ENCODE data around the gene SPATA19. TPM values are rescaled to one million over a fixed set of nuclear protein-coding genes. Genes with fewer than 3 reads are reported as not detected.

Gene SPATA19
- total and polyA plus RNA-seq, 2 experiments from 2014 or later: not detected

- Histone ChIP-seq H4K20me1 (replicated peaks; ENCODE audit: insufficient read depth) (no peaks in the 10 kb centered on the region), H3K4me3 (no peak overlapping the region), H3K36me3 (ENCODE audit: insufficient read depth) (no peaks in the 10 kb centered on the region), H3F3A (replicated peaks; ENCODE audit: low read depth) (no peaks in the 10 kb centered on the region), H3K4me1 (ENCODE audit: insufficient read depth) (no peaks in the 10 kb centered on the region), H3K27me3 (ENCODE audit: insufficient read depth) (no peaks in the 10 kb centered on the region), H3K27ac (ENCODE audit: low read depth) (no peak overlapping the region), H3K79me2 (replicated peaks; ENCODE audit: insufficient read depth) (no peaks in the 10 kb centered on the region), H3K4me2 (no peak overlapping the region), H3K9me2 (ENCODE audit: insufficient read depth) (peaks cover 9% of the 10 kb centered on the region), H2AFZ (no peak overlapping the region)
- Mint-ChIP-seq H3K27me3 (ENCODE audit: insufficient read depth, low read depth, poor library complexity) (peaks cover 7% of the 10 kb centered on the region), H3K9me3 (no peaks in the 10 kb centered on the region; the same call in 2 of the 3 replicates), H3K27ac (no peak overlapping the region), H3K36me3 (ENCODE audit: low read depth) (no peaks in the 10 kb centered on the region), H3K4me1 (no peaks in the 10 kb centered on the region; the same call in 2 of the 3 replicates), H3K4me3 (no peak overlapping the region)
- no peak for DNase-seq (ENCODE audit: low spot score)
- ATAC-seq: no peak
- no peak for TF ChIP-seq CREB1 (CRISPR knock-in tag; IDR thresholded peaks at IDR 0.05; ENCODE audit: low read depth)
- no peak for TF ChIP-seq NANOG (IDR thresholded peaks at IDR 0.05; ENCODE audit: borderline replicate concordance)
- no peak for TF ChIP-seq CTCF (conservative IDR thresholded peaks at IDR 0.05; ENCODE audit: low read depth in 2 of 2)
- no peak for TF ChIP-seq EZH2phosphoT487 (IDR thresholded peaks at IDR 0.05; ENCODE audit: unreplicated experiment)
- no peak for TF ChIP-seq ZNF462 (CRISPR knock-in tag; IDR thresholded peaks at IDR 0.05)
- TF ChIP-seq POLR2AphosphoS5 (IDR thresholded peaks at IDR 0.05; ENCODE audit: low read depth): no peak
- no peak for TF ChIP-seq REST (IDR thresholded peaks at IDR 0.05; ENCODE audit: unreplicated experiment)
- TF ChIP-seq ETS1 (IDR thresholded peaks at IDR 0.05): no peak
- TF ChIP-seq EZH2 (IDR thresholded peaks at IDR 0.05; ENCODE audit: low read depth, unreplicated experiment): no peak
- TF ChIP-seq ZNF331 (CRISPR knock-in tag; IDR thresholded peaks at IDR 0.05; ENCODE audit: low read depth): no peak
- no peak for TF ChIP-seq JUNB (IDR thresholded peaks at IDR 0.05; ENCODE audit: unreplicated experiment)
Observed at GRCh38 chr11:133842730-133843129, 2.6 kb downstream of the SPATA19 start.
